ENCODE results near the gene CAMTA1.

CAMTA1 gene

DNA sequence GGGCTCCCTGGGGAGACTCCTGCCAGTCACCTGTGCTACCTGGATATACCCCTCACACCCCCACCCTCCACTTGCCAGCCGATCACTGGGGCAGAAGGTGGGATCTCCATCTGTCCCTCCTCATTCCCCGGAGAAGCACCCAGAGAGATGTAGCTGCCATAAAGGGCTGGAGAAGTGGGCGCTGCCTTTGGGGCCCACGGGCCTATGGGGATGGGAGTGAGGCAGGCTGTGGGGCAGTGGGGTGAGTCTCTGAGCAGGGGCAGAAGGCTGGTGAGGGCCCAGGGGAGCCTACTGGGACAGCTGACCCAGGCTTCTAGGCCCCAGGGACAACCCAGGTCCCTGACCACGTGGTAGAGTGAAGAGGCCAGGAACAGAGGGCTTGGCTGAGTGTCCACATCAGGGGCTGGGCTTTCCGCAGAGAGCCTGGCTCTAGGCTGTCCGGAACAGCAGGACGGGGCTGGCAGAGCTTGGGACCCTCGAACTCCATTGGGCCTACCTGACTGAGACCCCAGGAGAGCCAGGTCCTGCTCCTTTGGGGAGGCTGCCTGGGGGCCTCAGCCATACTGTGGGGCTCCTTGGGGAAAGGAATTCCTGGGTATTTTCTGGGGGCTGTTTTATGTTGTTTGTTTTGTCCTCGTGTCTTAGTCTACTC is 780.0 kb downstream of the CAMTA1 start:
- no peak overlapping the region for H3K27ac ChIP-seq
- POLR2A ChIA-PET (ENCODE audit: low non-redundant PET), result no interaction called here
- TF ChIP-seq, protein P1, sequence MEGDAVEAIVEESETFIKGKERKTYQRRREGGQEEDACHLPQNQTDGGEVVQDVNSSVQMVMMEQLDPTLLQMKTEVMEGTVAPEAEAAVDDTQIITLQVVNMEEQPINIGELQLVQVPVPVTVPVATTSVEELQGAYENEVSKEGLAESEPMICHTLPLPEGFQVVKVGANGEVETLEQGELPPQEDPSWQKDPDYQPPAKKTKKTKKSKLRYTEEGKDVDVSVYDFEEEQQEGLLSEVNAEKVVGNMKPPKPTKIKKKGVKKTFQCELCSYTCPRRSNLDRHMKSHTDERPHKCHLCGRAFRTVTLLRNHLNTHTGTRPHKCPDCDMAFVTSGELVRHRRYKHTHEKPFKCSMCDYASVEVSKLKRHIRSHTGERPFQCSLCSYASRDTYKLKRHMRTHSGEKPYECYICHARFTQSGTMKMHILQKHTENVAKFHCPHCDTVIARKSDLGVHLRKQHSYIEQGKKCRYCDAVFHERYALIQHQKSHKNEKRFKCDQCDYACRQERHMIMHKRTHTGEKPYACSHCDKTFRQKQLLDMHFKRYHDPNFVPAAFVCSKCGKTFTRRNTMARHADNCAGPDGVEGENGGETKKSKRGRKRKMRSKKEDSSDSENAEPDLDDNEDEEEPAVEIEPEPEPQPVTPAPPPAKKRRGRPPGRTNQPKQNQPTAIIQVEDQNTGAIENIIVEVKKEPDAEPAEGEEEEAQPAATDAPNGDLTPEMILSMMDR (conservative IDR thresholded peaks at IDR 0.05; ENCODE audit: low read depth), result no peak
- DNase-seq (ENCODE audit: low spot score), result no peak
- CTCF ChIA-PET, result no interaction called here

DNA sequence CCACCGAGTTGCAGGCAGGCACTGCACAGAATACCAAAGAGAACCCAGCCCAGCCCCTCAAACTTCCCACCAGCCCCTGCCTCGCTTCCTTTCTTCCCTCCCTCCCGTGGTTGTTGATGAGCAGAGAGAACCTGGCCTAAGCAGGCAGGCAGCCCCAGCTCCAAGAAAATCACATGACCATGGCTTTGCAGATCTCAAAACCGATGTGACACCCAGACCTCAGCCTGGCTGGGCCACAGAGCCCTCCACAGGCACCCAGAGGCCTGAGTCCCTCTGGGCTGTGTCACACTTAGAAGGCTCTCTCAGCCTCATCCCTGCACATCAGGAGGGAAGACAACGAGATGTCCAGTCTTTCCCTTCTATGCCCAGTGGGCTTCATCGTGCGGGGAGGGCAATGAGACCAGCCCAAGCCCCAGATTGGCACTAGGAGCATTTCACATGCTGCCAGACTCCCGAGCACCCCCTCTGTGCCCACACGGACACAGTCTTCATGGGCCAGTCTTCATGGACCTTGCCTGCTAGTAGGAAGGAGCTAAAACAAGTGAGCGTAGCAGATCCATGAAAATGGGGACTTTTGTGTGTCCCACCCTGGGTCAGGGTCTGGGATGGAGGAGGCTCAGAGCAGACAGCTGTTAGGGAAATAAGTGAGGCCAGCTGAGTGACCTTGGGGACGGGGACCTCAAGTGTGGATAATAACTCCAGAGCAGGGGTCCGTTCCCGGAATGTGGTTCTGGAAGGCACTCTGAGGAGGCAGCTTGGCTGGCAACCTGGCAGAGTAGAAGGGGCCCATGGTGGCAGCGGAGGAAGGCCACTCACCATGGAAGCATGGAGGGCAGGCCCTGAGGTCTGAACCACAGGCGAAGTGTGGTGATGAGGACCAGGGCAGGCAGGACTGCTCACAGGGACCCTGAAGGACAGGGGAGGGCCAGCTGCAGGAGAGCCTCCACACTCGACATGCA is 781.4 kb downstream of the CAMTA1 start:
- no peak for DNase-seq (ENCODE audit: low spot score)
- TF ChIP-seq, protein P1 (conservative IDR thresholded peaks at IDR 0.05; ENCODE audit: low read depth), result no peak
- POLR2A ChIA-PET (ENCODE audit: low non-redundant PET), result no interaction called here
- CTCF ChIA-PET, result no interaction called here
- no peak overlapping the region for H3K27ac ChIP-seq

DNA sequence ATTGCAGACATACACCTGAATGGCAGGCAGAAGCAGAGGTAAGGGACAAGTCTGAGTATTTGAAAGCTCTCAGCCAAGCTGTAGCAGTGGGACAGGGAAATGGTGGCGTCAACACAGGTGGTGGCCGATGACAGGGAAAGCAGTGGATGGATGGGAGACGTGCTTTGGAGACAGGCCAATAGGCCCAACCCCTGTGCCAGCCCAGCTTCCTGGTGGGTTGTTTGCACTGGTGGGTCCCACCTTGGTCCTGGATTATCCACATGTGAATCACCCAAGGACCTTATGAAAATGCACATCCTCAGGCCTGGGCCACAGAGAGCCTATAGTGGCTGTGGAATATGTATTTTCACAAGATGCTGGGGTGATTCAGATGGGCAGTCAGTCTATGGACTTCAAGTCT is 782.1 kb downstream of the CAMTA1 start:
- POLR2A ChIA-PET (ENCODE audit: low non-redundant PET), result no interaction called here
- TF ChIP-seq, protein P1 (conservative IDR thresholded peaks at IDR 0.05; ENCODE audit: low read depth), result no peak
- no peak overlapping the region for H3K27ac ChIP-seq

DNA sequence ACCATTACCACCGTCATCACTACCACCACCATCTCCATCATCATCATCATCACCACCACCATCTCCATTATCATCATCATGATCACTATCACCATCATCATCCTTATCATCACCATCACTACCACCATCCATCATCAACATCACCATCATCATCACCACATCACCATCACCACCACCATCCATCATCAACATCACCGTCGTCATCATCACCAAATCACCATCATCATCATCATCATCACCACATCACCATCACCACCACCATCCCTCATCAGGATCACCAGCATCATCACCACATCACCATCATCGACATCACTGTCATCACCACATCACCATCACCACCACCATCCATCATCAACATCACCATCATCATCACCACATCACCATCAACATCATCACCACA is 782.8 kb downstream of the CAMTA1 start:
- TF ChIP-seq, protein P1 (conservative IDR thresholded peaks at IDR 0.05; ENCODE audit: low read depth), result no peak
- H3K27ac ChIP-seq, result no peak overlapping the region
- no peak for DNase-seq (ENCODE audit: low spot score)
- CTCF ChIA-PET, result no interaction called here
- POLR2A ChIA-PET (ENCODE audit: low non-redundant PET), result no interaction called here

More for the DNA sequence above, 782.1 kb downstream of the CAMTA1 start:
- CTCF ChIA-PET, result no interaction called here
- DNase-seq (ENCODE audit: low spot score), result no peak

DNA sequence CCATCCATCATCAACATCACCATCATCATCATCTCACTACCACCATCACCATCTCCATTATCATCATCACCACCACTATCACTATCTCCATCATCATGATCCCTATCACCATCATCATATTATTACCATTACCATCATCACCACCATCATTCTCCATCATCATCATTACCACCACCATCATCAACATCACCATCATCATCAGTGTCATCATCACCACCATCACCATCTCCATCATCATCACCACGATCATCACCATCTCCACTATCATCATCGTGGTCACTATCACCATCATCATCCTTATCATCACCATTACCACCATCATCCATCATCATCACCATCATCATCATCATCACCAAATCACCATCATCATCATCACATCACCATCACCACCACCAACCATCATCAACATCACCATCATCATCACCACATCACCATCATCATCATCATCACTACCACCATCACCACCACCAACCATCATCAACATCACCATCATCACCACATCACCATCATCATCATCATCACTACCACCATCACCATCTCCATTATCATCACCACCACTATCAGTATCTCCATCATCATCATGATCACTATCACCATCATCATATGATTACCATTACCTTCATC is 783.8 kb downstream of the CAMTA1 start:
- TF ChIP-seq, protein P1 (conservative IDR thresholded peaks at IDR 0.05; ENCODE audit: low read depth), result no peak
- DNase-seq (ENCODE audit: low spot score), result no peak
- CTCF ChIA-PET, result no interaction called here
- POLR2A ChIA-PET (ENCODE audit: low non-redundant PET), result no interaction called here
- no peak overlapping the region for H3K27ac ChIP-seq

DNA sequence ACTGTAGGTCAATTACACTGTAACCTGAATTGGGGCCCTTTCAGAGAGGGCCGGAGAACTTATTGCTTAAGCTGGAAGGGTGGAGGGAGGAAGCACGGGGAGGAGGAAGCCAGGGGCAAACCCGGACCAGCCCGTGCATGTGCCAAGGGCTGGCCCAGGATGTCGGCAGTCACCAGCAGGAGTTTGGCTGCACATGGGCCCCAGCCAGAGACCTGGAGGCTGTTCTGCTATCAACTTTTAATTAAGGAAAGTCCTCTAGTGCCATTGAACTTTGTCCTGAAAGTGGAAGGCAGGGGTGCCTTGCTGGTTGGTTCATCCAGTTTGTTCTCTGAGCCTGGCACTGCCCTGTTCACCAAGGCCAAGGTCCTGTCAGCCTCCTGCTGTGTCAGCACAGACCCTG is 785.1 kb downstream of the CAMTA1 start:
- ChIA-PET CTCF (interaction anchor here (0.7 kb wide), 1 partner anchor 15 kb away, joined by 6 read pairs; no protein-coding TSS in a partner anchor), POLR2A (ENCODE audit: low non-redundant PET) (no interaction called here)
- DNase-seq (ENCODE audit: low spot score), result peak; percentile 38
- peak overlapping the region; percentile 78 for H3K27ac ChIP-seq
- TF ChIP-seq, protein P1 (conservative IDR thresholded peaks at IDR 0.05; ENCODE audit: low read depth), result no peak
